Superior temporal gyrus (tissue), 1 donor: ENCODE measurements around the gene FHIT.
"Not testable (repeated sequence)": the region's sequence is repeated elsewhere in the genome, so short reads cannot be mapped to it uniquely, and the experiment has no call there.

Source experiments
- DNase-seq: peaks from one replicate; pipeline ENCODE4 v3.0.0-alpha.2; 2016; ENCODE audit errors: extremely low spot score

FHIT gene

DNA sequence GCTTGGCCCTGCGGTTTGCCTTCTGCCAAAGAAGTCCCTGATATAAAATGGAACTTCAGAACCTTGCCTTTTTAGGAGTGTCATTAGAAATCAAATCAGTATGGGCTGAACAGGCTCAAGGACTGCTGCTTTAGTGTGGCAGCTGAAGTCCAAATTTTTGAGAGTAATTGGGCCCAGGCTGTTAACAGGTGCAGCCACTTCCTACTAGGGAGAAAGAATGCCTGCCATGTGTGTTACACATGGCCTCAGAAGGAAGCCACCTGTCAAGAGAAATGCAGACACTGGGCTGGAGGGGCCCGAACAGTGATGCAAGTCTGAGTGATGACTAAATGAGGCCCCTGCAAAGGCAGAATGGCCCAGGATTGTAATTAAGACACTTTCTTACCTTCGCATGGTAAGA is 1414.7 kb downstream of the FHIT start:
- DNase-seq, result no peak

DNA sequence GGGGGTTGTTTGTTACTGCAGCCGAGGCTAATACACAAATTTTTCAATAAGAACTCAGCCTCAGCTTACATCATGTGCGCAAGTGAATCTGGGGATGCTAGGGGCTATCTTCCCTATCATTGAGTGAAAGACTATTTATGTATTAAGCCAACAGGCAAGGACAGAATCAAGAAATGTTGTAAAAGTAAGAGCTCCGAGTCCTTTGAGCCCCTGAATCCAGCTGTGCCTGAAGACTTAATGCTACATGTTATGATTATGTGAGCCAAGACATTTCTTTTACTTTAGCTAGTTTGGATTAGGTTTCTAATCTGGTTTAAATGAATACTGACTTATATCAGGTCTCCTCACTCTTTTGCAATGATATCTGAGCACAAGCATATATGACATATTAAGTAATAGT is 1418.5 kb downstream of the FHIT start:
- DNase-seq, result no peak

GRCh38 chr3:59832241-59832640 is 1419.0 kb downstream of the FHIT start:
- DNase-seq, result no peak

GRCh38 chr3:59831394-59831793 is 1419.9 kb downstream of the FHIT start:
- no peak for DNase-seq

- no peak for DNase-seq
Measured at GRCh38 chr3:59829527-59829926, 1421.7 kb downstream of the FHIT start.

- no peak for DNase-seq
Measured at GRCh38 chr3:59824876-59825275, 1426.4 kb downstream of the FHIT start.

DNA sequence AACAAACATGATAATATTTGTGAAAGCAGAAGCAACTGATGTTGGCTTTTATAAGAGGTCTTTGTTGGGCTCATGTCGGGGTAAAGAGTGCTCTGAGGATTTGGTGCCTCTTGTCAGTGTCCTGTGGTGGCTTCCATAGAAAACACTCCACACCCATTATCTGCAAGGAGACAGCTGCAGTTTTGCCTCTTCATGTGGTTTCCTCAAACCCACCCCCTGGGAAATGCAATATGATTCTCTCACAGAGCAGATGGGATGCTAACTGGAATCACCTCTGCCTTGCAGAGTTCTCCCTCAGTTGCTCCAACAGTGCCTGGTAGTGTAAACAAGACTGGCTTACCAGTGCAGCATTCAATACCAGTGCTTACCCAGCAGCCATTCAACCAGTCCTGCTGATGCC is 1430.0 kb downstream of the FHIT start:
- no peak for DNase-seq

- no peak for DNase-seq
Measured at GRCh38 chr3:59820352-59820934, 1430.8 kb downstream of the FHIT start.

- DNase-seq, result peak; percentile 40
Measured at GRCh38 chr3:59818919-59819300, 1432.3 kb downstream of the FHIT start.

GRCh38 chr3:59818033-59818918 is 1433.0 kb downstream of the FHIT start:
- DNase-seq, result no peak

- DNase-seq, result peak; percentile 24
Measured at GRCh38 chr3:59817511-59817910, 1433.7 kb downstream of the FHIT start.

- DNase-seq, result no peak
Measured at GRCh38 chr3:59816312-59816711, 1434.9 kb downstream of the FHIT start.

GRCh38 chr3:59813148-59813538 is 1438.1 kb downstream of the FHIT start:
- no peak for DNase-seq

- no peak for DNase-seq
Measured at GRCh38 chr3:59812237-59813147, 1438.8 kb downstream of the FHIT start.

- no peak for DNase-seq
Measured at GRCh38 chr3:59811160-59811559, 1440.1 kb downstream of the FHIT start.

DNA sequence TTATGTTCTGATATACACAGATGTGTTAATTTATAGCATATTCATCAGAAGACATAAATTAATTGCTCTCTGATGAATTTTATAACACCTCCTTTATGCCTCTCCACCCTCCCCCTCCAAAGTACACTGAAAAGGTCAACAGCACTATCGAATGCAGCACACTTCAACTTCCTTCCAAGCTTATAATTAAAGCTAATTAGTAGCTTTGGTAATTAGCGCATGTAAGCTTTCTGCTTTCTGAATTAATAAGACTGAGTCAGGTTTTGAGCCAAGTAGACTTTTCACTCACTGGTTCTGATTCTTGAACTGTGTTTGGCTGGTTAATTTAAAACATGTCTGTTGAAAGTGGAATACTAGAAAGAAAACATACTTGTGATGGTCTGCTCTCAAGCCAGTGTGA is 1440.6 kb downstream of the FHIT start:
- no peak for DNase-seq

- DNase-seq, result peak; percentile 81
Measured at GRCh38 chr3:59809710-59810444, 1441.4 kb downstream of the FHIT start.

- no peak for DNase-seq
Measured at GRCh38 chr3:59809016-59809415, 1442.2 kb downstream of the FHIT start.

- no peak for DNase-seq
Measured at GRCh38 chr3:59808446-59808845, 1442.8 kb downstream of the FHIT start.

DNA sequence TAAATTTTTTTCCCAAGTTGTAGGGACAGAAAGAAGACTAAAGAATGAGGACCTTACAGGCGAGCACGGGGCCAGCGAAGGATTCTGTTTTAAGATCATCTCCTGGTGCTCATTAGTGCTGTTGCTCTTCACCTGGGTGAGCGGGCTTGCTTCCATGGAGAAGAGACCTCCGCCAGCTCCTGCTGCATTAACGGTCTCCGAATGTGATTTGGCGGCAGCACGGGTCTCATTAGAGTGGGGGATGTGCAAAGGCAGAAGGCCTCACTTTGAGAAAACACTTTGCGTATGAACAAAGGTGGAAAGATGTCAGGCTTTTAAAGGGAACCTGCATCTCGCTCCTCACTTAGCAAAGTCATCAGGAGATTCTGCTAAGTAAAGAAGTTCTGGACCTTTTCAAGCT is 1448.0 kb downstream of the FHIT start:
- DNase-seq, result no peak

- DNase-seq, result not testable (repeated sequence)
Measured at GRCh38 chr3:59802453-59802852, 1448.8 kb downstream of the FHIT start.

DNA sequence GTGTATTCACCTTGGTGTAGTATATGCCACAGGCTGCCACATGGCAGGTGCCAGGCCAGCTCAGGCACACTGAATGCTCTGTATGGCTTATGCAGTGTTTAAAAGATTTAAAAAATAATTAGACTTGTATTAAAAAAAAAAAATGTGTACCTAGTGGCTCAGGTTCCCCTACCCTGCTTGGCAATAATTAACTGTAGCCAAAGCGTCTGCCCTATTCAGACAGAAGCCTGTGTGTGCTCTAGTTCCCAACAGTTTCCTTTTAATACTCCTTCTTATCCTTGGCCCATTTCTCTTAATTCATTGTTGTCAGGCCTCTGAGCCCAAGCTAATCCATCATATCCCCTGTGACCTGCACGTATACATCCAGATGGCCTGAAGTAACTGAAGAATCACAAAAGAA is 1449.2 kb downstream of the FHIT start:
- DNase-seq, result no peak
